GM23338 (cell line): Measurements from ENCODE around the gene FOXD1. TPM values are rescaled to one million over a fixed set of nuclear protein-coding genes. Genes with fewer than 3 reads are reported as not detected.
"Not testable (repeated sequence)": the region's sequence is repeated elsewhere in the genome, so short reads cannot be mapped to it uniquely, and the experiment has no call there.

Source experiments
- ATAC-seq: fragments of 200-7000 bp; cut with Tn5 transposase; 3 replicates; pipeline ENCODE4 v1.9.1; 2020
- DNase-seq: peaks from one replicate; pipeline ENCODE4 v3.0.0-alpha.2; 2015; ENCODE audit warnings: low spot score
- H2AFZ ChIP-seq: fragments of 200-600 bp; sonication (generic); 2 replicates; pipeline ENCODE4 v1.8.0; 2016; ENCODE audit warnings: antibody characterized with exemption, mild to moderate bottlenecking, moderate library complexity
- H3F3A ChIP-seq: fragments of 200-600 bp; sonication (generic); replicated peaks from 2 replicates; pipeline ENCODE4 v1.8.0; 2017; ENCODE audit warnings: antibody characterized with exemption, mixed run types, low read depth
- H3K27ac ChIP-seq: fragments of 200-600 bp; sonication (generic); 2 replicates; pipeline ENCODE4 v1.6.1; 2016; ENCODE audit warnings: low read depth
- H3K27me3 ChIP-seq: fragments of 200-600 bp; sonication (generic); 2 replicates; pipeline ENCODE4 v1.8.0; 2016; ENCODE audit warnings: mild to moderate bottlenecking, mixed run types, moderate library complexity; ENCODE audit not compliant: insufficient read depth
- H3K36me3 ChIP-seq: fragments of 200-600 bp; sonication (generic); 2 replicates; pipeline ENCODE4 v1.8.0; 2016; ENCODE audit warnings: mild to moderate bottlenecking; ENCODE audit not compliant: insufficient read depth
- H3K4me1 ChIP-seq: fragments of 200-600 bp; sonication (generic); 2 replicates; pipeline ENCODE4 v1.8.0; 2016; ENCODE audit warnings: mild to moderate bottlenecking, moderate library complexity; ENCODE audit not compliant: insufficient read depth
- H3K4me2 ChIP-seq: fragments of 200-600 bp; sonication (generic); 2 replicates; pipeline ENCODE4 v1.7.1; 2017; ENCODE audit warnings: mixed run types
- H3K4me3 ChIP-seq: fragments of 200-600 bp; sonication (generic); 2 replicates; pipeline ENCODE4 v1.6.1; 2016; ENCODE audit warnings: mixed run types
- H3K79me2 ChIP-seq: fragments of 200-600 bp; sonication (generic); replicated peaks from 2 replicates; pipeline ENCODE4 v1.8.0; 2017; ENCODE audit warnings: mild to moderate bottlenecking; ENCODE audit not compliant: insufficient read depth
- H3K9me2 ChIP-seq: fragments of 200-600 bp; sonication (generic); 2 replicates; pipeline ENCODE4 v1.8.0; 2017; ENCODE audit not compliant: insufficient read depth
- H4K20me1 ChIP-seq: fragments of 200-600 bp; sonication (generic); replicated peaks from 2 replicates; pipeline ENCODE4 v1.8.0; 2017; ENCODE audit warnings: mild to moderate bottlenecking; ENCODE audit not compliant: insufficient read depth
- H3K27ac Mint-ChIP-seq: 2 replicates; pipeline ENCODE4 v1.8.0; 2020; ENCODE audit warnings: inconsistent platforms, mild to moderate bottlenecking, moderate library complexity, mixed read lengths
- H3K27me3 Mint-ChIP-seq: 3 replicates; pipeline ENCODE4 v1.8.0; 2022; ENCODE audit warnings: low read depth, mild to moderate bottlenecking, moderate library complexity, mixed read lengths, inconsistent platforms; ENCODE audit not compliant: insufficient read depth, poor library complexity
- H3K36me3 Mint-ChIP-seq: 3 replicates; pipeline ENCODE4 v1.8.0; 2021; ENCODE audit warnings: low read depth, mild to moderate bottlenecking, inconsistent platforms, moderate library complexity, mixed read lengths
- H3K4me1 Mint-ChIP-seq: 3 replicates; pipeline ENCODE4 v1.8.0; 2020; ENCODE audit warnings: mild to moderate bottlenecking, inconsistent platforms, mixed read lengths
- H3K4me3 Mint-ChIP-seq: 3 replicates; pipeline ENCODE4 v1.8.0; 2021; ENCODE audit warnings: moderate library complexity, mild to moderate bottlenecking, inconsistent platforms, mixed read lengths
- H3K9me3 Mint-ChIP-seq: 3 replicates; pipeline ENCODE4 v1.8.0; 2020; ENCODE audit warnings: moderate library complexity, mild to moderate bottlenecking, inconsistent platforms, mixed read lengths
- CREB1 ChIP-seq: fragments of 250-450 bp; sonication (Bioruptor Pico); IDR thresholded peaks from 2 replicates; pipeline ENCODE4 v1.5.0; 2020; ENCODE audit warnings: low read depth, mild to moderate bottlenecking, moderate library complexity
- CTCF ChIP-seq, 2 experiments: fragments of 200-600 bp in 1 of 2; sonication (generic) in 1 of 2; conservative IDR thresholded peaks; 2 replicates each; pipeline versions ENCODE4 v1.5.1 to v1.6.1; 2016 to 2017; ENCODE audit warnings: antibody characterized with exemption in 2 of 2, low read depth in 2 of 2, mild to moderate bottlenecking in 2 of 2, moderate library complexity in 1 of 2
- EZH2phosphoT487 ChIP-seq: fragments of 200-600 bp; sonication (generic); IDR thresholded peaks from one replicate; pipeline ENCODE4 v1.8.1; 2018; ENCODE audit warnings: antibody characterized with exemption; ENCODE audit not compliant: unreplicated experiment
- NANOG ChIP-seq: IDR thresholded peaks from 2 replicates; pipeline ENCODE4 v1.6.1; 2016; ENCODE audit warnings: antibody characterized with exemption, borderline replicate concordance
- POLR2AphosphoS5 ChIP-seq: IDR thresholded peaks from 2 replicates; pipeline ENCODE4 v1.6.1; 2016; ENCODE audit warnings: antibody characterized with exemption, low read depth
- ZNF331 ChIP-seq: fragments of 250-450 bp; sonication (Bioruptor Pico); IDR thresholded peaks from 2 replicates; pipeline ENCODE4 v1.5.0; 2020; ENCODE audit warnings: low read depth, mild to moderate bottlenecking, moderate library complexity
- ZNF462 ChIP-seq: fragments of 250-450 bp; sonication (Bioruptor Pico); IDR thresholded peaks from 2 replicates; pipeline ENCODE4 v1.5.0; 2020; ENCODE audit warnings: mild to moderate bottlenecking, moderate library complexity
- polyA plus RNA-seq: library from polyadenylated mRNA; unstranded; fragments of >200 nt; fragmentation: Nextera tagmentation; extraction: Ambion mirVana; gene quantifications from 2 replicates; pipeline ENCODE4 v1.2.1, GENCODE V29; 2016
- total RNA-seq: library from RNA; depleted of rRNA; stranded (reverse); fragments of >200 nt; shearing (Covaris generic); gene quantifications from 2 replicates; pipeline ENCODE4 v1.2.3, GENCODE V29; 2014

The FOXD1 gene
- total and polyA plus RNA-seq, 2 experiments from 2014 or later: 0.42 TPM; not detected in 1

- H3F3A ChIP-seq, H3K9me3 Mint-ChIP-seq, H3K4me3 Mint-ChIP-seq, H3K27ac ChIP-seq, H4K20me1 ChIP-seq, H3K9me2 ChIP-seq, H2AFZ ChIP-seq, H3K4me1 ChIP-seq, ATAC-seq, H3K4me3 ChIP-seq, H3K36me3 ChIP-seq, H3K4me2 ChIP-seq, H3K36me3 Mint-ChIP-seq, DNase-seq, H3K27ac Mint-ChIP-seq, H3K79me2 ChIP-seq: not testable (repeated sequence)
- H3K27me3 ChIP-seq: peaks cover 27% of the 10 kb centered on the region
- Mint-ChIP-seq H3K27me3 (peaks cover 27% of the 10 kb centered on the region), H3K4me1 (peaks cover 21% of the 10 kb centered on the region)
Observed at GRCh38 chr5:73456462-73456861, 7.9 kb upstream of the FOXD1 start.

- TF ChIP-seq ZNF331 (CRISPR knock-in tag): no peak
- TF ChIP-seq CREB1 (CRISPR knock-in tag): peak; percentile 45; the same call in 1 of the 2 replicates
- TF ChIP-seq NANOG: no peak
- TF ChIP-seq EZH2phosphoT487: no peak
- TF ChIP-seq ZNF462: no peak
- peak; percentile 86 for TF ChIP-seq CTCF (conservative IDR thresholded peaks at IDR 0.05; ENCODE audit: low read depth in 2 of 2)
- no peak for TF ChIP-seq POLR2AphosphoS5
Observed at GRCh38 chr5:73454379-73455036, 5.9 kb upstream of the FOXD1 start.

More at GRCh38 chr5:73454379-73455036, 5.9 kb upstream of the FOXD1 start:
- peak; percentile 97 for DNase-seq
- Mint-ChIP-seq H3K27me3 (peaks cover 43% of the 10 kb centered on the region), H3K9me3 (no peaks in the 10 kb centered on the region; the same call in 2 of the 3 replicates), H3K27ac (no peak overlapping the region), H3K4me1 (peaks cover 17% of the 10 kb centered on the region; the same call in 2 of the 3 replicates), H3K36me3 (no peaks in the 10 kb centered on the region; the same call in 2 of the 3 replicates), H3K4me3 (no peak overlapping the region)
- no peaks in the 10 kb centered on the region for H4K20me1 ChIP-seq
- no peaks in the 10 kb centered on the region for H3K36me3 ChIP-seq
- peak; percentile 87 for ATAC-seq
- H3K27me3 ChIP-seq: peaks cover 46% of the 10 kb centered on the region
- no peak overlapping the region for H3K27ac ChIP-seq
- no peaks in the 10 kb centered on the region for H3K9me2 ChIP-seq
- H2AFZ ChIP-seq: no peak overlapping the region
- no peaks in the 10 kb centered on the region for H3K79me2 ChIP-seq
- no peaks in the 10 kb centered on the region; the same call in 1 of the 2 replicates for H3F3A ChIP-seq
- H3K4me2 ChIP-seq: no peak overlapping the region
- peaks cover 19% of the 10 kb centered on the region for H3K4me1 ChIP-seq
- H3K4me3 ChIP-seq: no peak overlapping the region
